Liver (tissue), 9 donors: ENCODE results near the gene SHC1. TPM values are rescaled to one million over a fixed set of nuclear protein-coding genes. Genes with fewer than 3 reads are reported as not detected.

Source experiments
- DNase-seq: peaks from one replicate; pipeline ENCODE4 v3.0.0-alpha.2; 2017; ENCODE audit warnings: low spot score
- H3K27ac ChIP-seq, 2 donors: one replicate each; pipeline ENCODE4 v1.7.0; 2013; ENCODE audit warnings: inconsistent platforms in 2 of 2, low read length in 2 of 2, control low read depth in 1 of 2, low read depth in 1 of 2, mild to moderate bottlenecking in 1 of 2
- H3K27me3 ChIP-seq, 4 donors: one replicate each; pipeline versions ENCODE4 v1.6.1 to v1.7.0; 2013; ENCODE audit warnings: low read length in 3 of 4, inconsistent platforms in 1 of 4, mild to moderate bottlenecking in 1 of 4, moderate library complexity in 1 of 4; ENCODE audit not compliant: control insufficient read depth in 4 of 4, insufficient read depth in 4 of 4
- H3K36me3 ChIP-seq, 4 donors: one replicate each; pipeline versions ENCODE4 v1.6.1 to v1.7.0; 2013; ENCODE audit warnings: low read length in 3 of 4, mild to moderate bottlenecking in 3 of 4, low read depth in 1 of 4, moderate library complexity in 1 of 4; ENCODE audit not compliant: control insufficient read depth in 4 of 4, insufficient read depth in 3 of 4
- H3K4me1 ChIP-seq, 4 donors: one replicate each; pipeline versions ENCODE4 v1.6.1 to v1.7.0; 2013; ENCODE audit warnings: low read length in 3 of 4, mild to moderate bottlenecking in 3 of 4, moderate library complexity in 1 of 4; ENCODE audit not compliant: control insufficient read depth in 4 of 4, insufficient read depth in 4 of 4
- H3K4me3 ChIP-seq, 3 donors: one replicate each; pipeline versions ENCODE4 v1.6.1 to v1.7.0; 2013; ENCODE audit warnings: low read length in 3 of 3, control low read depth in 1 of 3, low read depth in 1 of 3, mild to moderate bottlenecking in 1 of 3
- H3K9ac ChIP-seq, 2 donors: one replicate each; pipeline ENCODE4 v1.7.0; 2013; ENCODE audit warnings: low read length in 2 of 2, mild to moderate bottlenecking in 2 of 2, moderate library complexity in 2 of 2, control low read depth in 1 of 2, low read depth in 1 of 2
- H3K9me3 ChIP-seq, 4 donors: one replicate each; pipeline versions ENCODE4 v1.6.1 to v1.7.0; 2013; ENCODE audit warnings: low read length in 3 of 4; ENCODE audit not compliant: control insufficient read depth in 4 of 4
- ATF3 ChIP-seq: IDR thresholded peaks from 2 replicates; pipeline ENCODE4 v1.6.1; 2016; ENCODE audit warnings: antibody characterized with exemption
- CTCF ChIP-seq: fragments of 150-350 bp; IDR thresholded peaks from 2 replicates; pipeline ENCODE4 v1.5.1; 2017; ENCODE audit warnings: improper control_type of control experiment, low read depth, low read length; ENCODE audit not compliant: missing input control
- EGR1 ChIP-seq, 2 donors: IDR thresholded peaks; 2 replicates each; pipeline ENCODE4 v1.6.1; 2016 to 2018; ENCODE audit warnings: antibody characterized with exemption in 2 of 2, low read depth in 2 of 2
- FOXA1 ChIP-seq: IDR thresholded peaks from 2 replicates; pipeline ENCODE4 v1.6.1; 2016; ENCODE audit warnings: antibody characterized with exemption
- FOXA2 ChIP-seq: IDR thresholded peaks from 2 replicates; pipeline ENCODE4 v1.6.1; 2016; ENCODE audit warnings: antibody characterized with exemption
- GABPA ChIP-seq, 2 donors: IDR thresholded peaks in 1 of 2; conservative IDR thresholded peaks in 1 of 2; 2 replicates each; pipeline ENCODE4 v1.6.1; 2016; ENCODE audit warnings: antibody characterized with exemption in 2 of 2, mild to moderate bottlenecking in 1 of 2, moderate library complexity in 1 of 2
- HNF4A ChIP-seq, 2 donors: conservative IDR thresholded peaks; 2 replicates each; pipeline ENCODE4 v1.6.1; 2016; ENCODE audit warnings: antibody characterized with exemption in 2 of 2, mild to moderate bottlenecking in 2 of 2
- HNF4G ChIP-seq: IDR thresholded peaks from 2 replicates; pipeline ENCODE4 v1.6.1; 2016; ENCODE audit warnings: antibody characterized with exemption
- JUND ChIP-seq, 2 donors: IDR thresholded peaks; 2 replicates each; pipeline ENCODE4 v1.6.1; 2016; ENCODE audit warnings: antibody characterized with exemption in 2 of 2
- MAX ChIP-seq: IDR thresholded peaks from 2 replicates; pipeline ENCODE4 v1.6.1; 2016; ENCODE audit warnings: antibody characterized with exemption
- NR2F2 ChIP-seq: IDR thresholded peaks from 2 replicates; pipeline ENCODE4 v1.6.1; 2016; ENCODE audit warnings: antibody characterized with exemption
- RAD21 ChIP-seq, 2 donors: IDR thresholded peaks; 2 replicates each; pipeline ENCODE4 v1.6.1; 2016; ENCODE audit warnings: antibody characterized with exemption in 2 of 2, mild to moderate bottlenecking in 2 of 2
- REST ChIP-seq: IDR thresholded peaks from 2 replicates; pipeline ENCODE4 v1.6.1; 2016; ENCODE audit warnings: antibody characterized with exemption, mild to moderate bottlenecking
- RXRA ChIP-seq, 2 donors: IDR thresholded peaks; 2 replicates each; pipeline ENCODE4 v1.6.1; 2017 to 2018; ENCODE audit warnings: antibody characterized with exemption in 2 of 2, mild to moderate bottlenecking in 1 of 2
- SP1 ChIP-seq: IDR thresholded peaks from 2 replicates; pipeline ENCODE4 v1.6.1; 2018; ENCODE audit warnings: antibody characterized with exemption, mild to moderate bottlenecking
- TAF1 ChIP-seq: conservative IDR thresholded peaks from 2 replicates; pipeline ENCODE4 v1.6.1; 2016; ENCODE audit warnings: antibody characterized with exemption, mild to moderate bottlenecking
- YY1 ChIP-seq: IDR thresholded peaks from 2 replicates; pipeline ENCODE4 v1.6.1; 2016; ENCODE audit warnings: antibody characterized with exemption, mild to moderate bottlenecking
- ZBTB33 ChIP-seq: IDR thresholded peaks from 2 replicates; pipeline ENCODE4 v1.6.1; 2016; ENCODE audit warnings: antibody characterized with exemption
- WGBS: extraction: QIAGEN DNeasy Blood & Tissue Kit; methylation state at CpG from one replicate; pipeline ENCODE4 v1.1.7; 2013; 5-methylcytosine and 5-hydroxymethylcytosine counted together
- polyA plus RNA-seq, 2 donors: library from polyadenylated mRNA; stranded (reverse) in 1 of 2; unstranded in 1 of 2; fragments of 200-250 nt in 1 of 2; fragments of >200 nt in 1 of 2; fragmentation: Nextera tagmentation in 1 of 2; extraction: Ambion mirVana in 1 of 2; gene quantifications; one replicate each; pipeline versions ENCODE4 v1.2.1 to v1.2.3, GENCODE V29; 2013 to 2015
- total RNA-seq, 2 donors: library from RNA; depleted of rRNA; stranded (reverse); fragments of >200 nt; gene quantifications; one replicate each; pipeline ENCODE4 v1.2.3, GENCODE V29; 2014
- donor health status: healthy.
- donor health status: healthy.
- donor health status: healthy.
- donor health status: healthy.
- donor health status: healthy.

Gene SHC1
- total and polyA plus RNA-seq, 4 donors = 27.2 to 65.5 (median 58.0) TPM

- DNase-seq = no peak
- Histone ChIP-seq H3K9ac (no peak overlapping the region), H3K36me3 (peaks cover 0 to 10% (median 2%) of the 10 kb centered on the region in 4 donors), H3K27me3 (no peaks in the 10 kb centered on the region), H3K4me3 (no peak overlapping the region), H3K9me3 (no peaks in the 10 kb centered on the region), H3K4me1 (peaks cover 9 to 56% (median 35%) of the 10 kb centered on the region in 4 donors), H3K27ac (no peak overlapping the region)
- TF ChIP-seq TAF1 = no peak
- TF ChIP-seq EGR1 (IDR thresholded peaks at IDR 0.05; ENCODE audit: low read depth in 2 of 2) = no peak
- no peak for TF ChIP-seq RXRA (IDR thresholded peaks at IDR 0.05)
- TF ChIP-seq HNF4A (conservative IDR thresholded peaks at IDR 0.05) = no peak
- no peak for TF ChIP-seq ATF3
- no peak for TF ChIP-seq SP1
- TF ChIP-seq NR2F2 = no peak
- no peak for TF ChIP-seq CTCF
- TF ChIP-seq GABPA (IDR thresholded peaks at IDR 0.05 in 1 of 2, conservative IDR thresholded peaks at IDR 0.05 in 1 of 2) = no peak
- no peak for TF ChIP-seq RAD21 (IDR thresholded peaks at IDR 0.05)
- no peak for TF ChIP-seq HNF4G
- TF ChIP-seq ZBTB33 = no peak
- no peak for TF ChIP-seq YY1
- TF ChIP-seq FOXA2 = no peak
- no peak for TF ChIP-seq MAX
- no peak for TF ChIP-seq JUND (IDR thresholded peaks at IDR 0.05)
- TF ChIP-seq REST = no peak
- no peak for TF ChIP-seq FOXA1
- WGBS = 64% methylated on average over 9 of the region's 9 CpGs
These were observed 13.4 kb downstream of the SHC1 start for GRCh38 chr1:154957091-154957657.
